T follicular helper cell (primary cell): ENCODE measurements around the gene KCNN3.

Source experiments
- DNase-seq: peaks from one replicate; pipeline ENCODE4 v3.0.0-alpha.2; 2020; ENCODE audit warnings: low read depth

The KCNN3 gene

GRCh38 chr1:154816369-154816768, 53.7 kb downstream of the KCNN3 start:
- no peak for DNase-seq

- DNase-seq: no peak
These were observed 56.1 kb downstream of the KCNN3 start for GRCh38 chr1:154813846-154814505.

- no peak for DNase-seq
These were observed 56.7 kb downstream of the KCNN3 start for GRCh38 chr1:154813300-154813816.

- no peak for DNase-seq
These were observed 57.2 kb downstream of the KCNN3 start for GRCh38 chr1:154812877-154813276.

GRCh38 chr1:154810571-154810970, 59.5 kb downstream of the KCNN3 start:
- no peak for DNase-seq

- DNase-seq: no peak
These were observed 60.4 kb downstream of the KCNN3 start for GRCh38 chr1:154809436-154810413.

GRCh38 chr1:154808909-154809262, 61.2 kb downstream of the KCNN3 start:
- no peak for DNase-seq

- DNase-seq: no peak
These were observed 61.7 kb downstream of the KCNN3 start for GRCh38 chr1:154808261-154808908.

GRCh38 chr1:154807048-154807591, 63.0 kb downstream of the KCNN3 start:
- no peak for DNase-seq

GRCh38 chr1:154806333-154806732, 63.7 kb downstream of the KCNN3 start:
- DNase-seq: no peak

GRCh38 chr1:154802982-154803920, 66.8 kb downstream of the KCNN3 start:
- DNase-seq: no peak

- DNase-seq: no peak
These were observed 67.6 kb downstream of the KCNN3 start for GRCh38 chr1:154802336-154802969.

GRCh38 chr1:154801234-154802011, 68.7 kb downstream of the KCNN3 start:
- no peak for DNase-seq

GRCh38 chr1:154799188-154799587, 70.9 kb downstream of the KCNN3 start:
- DNase-seq: no peak

- DNase-seq: no peak
These were observed 71.4 kb downstream of the KCNN3 start for GRCh38 chr1:154798645-154799044.

- DNase-seq: no peak
These were observed 72.9 kb downstream of the KCNN3 start for GRCh38 chr1:154797175-154797574.

- no peak for DNase-seq
These were observed 73.7 kb downstream of the KCNN3 start for GRCh38 chr1:154796303-154796892.

GRCh38 chr1:154794608-154795007, 75.5 kb downstream of the KCNN3 start:
- no peak for DNase-seq

- DNase-seq: no peak
These were observed 76.4 kb downstream of the KCNN3 start for GRCh38 chr1:154793685-154794084.
